Heart left ventricle (tissue), 16 donors: ENCODE results near the gene DIPK2B. TPM values are rescaled to one million over a fixed set of nuclear protein-coding genes. Genes with fewer than 3 reads are reported as not detected.

Experiments used
- ATAC-seq, 4 donors: fragments of 200-7000 bp; cut with Tn5 transposase; one replicate each; pipeline ENCODE4 v1.9.1; 2020 to 2022; ENCODE audit warnings: moderate library complexity in 4 of 4, mild to moderate bottlenecking in 3 of 4, moderate number of reproducible peaks in 1 of 4
- DNase-seq, 5 donors: peaks; one replicate each; pipeline ENCODE4 v3.0.0-alpha.2; 2020
- H3K27ac ChIP-seq, 12 donors: fragments of 200-600 bp; sonication (generic) in 4 of 12; one replicate each; pipeline versions ENCODE4 v1.5.0 to v1.8.0; 2016 to 2022; ENCODE audit warnings: mild to moderate bottlenecking in 2 of 12
- H3K27me3 ChIP-seq, 9 donors: fragments of 200-600 bp; sonication (generic) in 2 of 9; one replicate each; pipeline versions ENCODE4 v1.5.1 to v1.8.0; 2016 to 2022; ENCODE audit warnings: mild to moderate bottlenecking in 3 of 9
- H3K36me3 ChIP-seq, 9 donors: fragments of 200-600 bp; sonication (generic) in 2 of 9; one replicate each; pipeline versions ENCODE4 v1.5.0 to v1.8.0; 2018 to 2022; ENCODE audit warnings: mild to moderate bottlenecking in 2 of 9
- H3K4me1 ChIP-seq, 12 donors: fragments of 200-600 bp; sonication (generic) in 4 of 12; one replicate each; pipeline versions ENCODE4 v1.5.0 to v1.8.0; 2016 to 2022; ENCODE audit warnings: mild to moderate bottlenecking in 3 of 12
- H3K4me3 ChIP-seq, 12 donors: fragments of 200-600 bp; sonication (generic) in 4 of 12; one replicate each; pipeline versions ENCODE4 v1.5.0 to v1.8.0; 2017 to 2022; ENCODE audit warnings: mild to moderate bottlenecking in 9 of 12, moderate library complexity in 4 of 12
- H3K9me3 ChIP-seq, 12 donors: fragments of 200-600 bp; sonication (generic) in 4 of 12; one replicate each; pipeline versions ENCODE4 v1.5.0 to v1.8.0; 2016 to 2022; ENCODE audit warnings: mild to moderate bottlenecking in 1 of 12
- POLR2A ChIP-seq, 2 donors: fragments of 450-650 bp; IDR thresholded peaks; one replicate each; pipeline ENCODE4 v1.6.1; 2017; ENCODE audit warnings: antibody characterized with exemption in 2 of 2, mild to moderate bottlenecking in 2 of 2, moderate library complexity in 2 of 2
- WGBS, 4 donors: extraction: QIAGEN DNeasy Blood & Tissue Kit in 2 of 4; methylation state at CpG; one replicate each; pipeline versions ENCODE4 v1.1.5 to v1.1.7; 2013 to 2018; 5-methylcytosine and 5-hydroxymethylcytosine counted together
- intact Hi-C, 10 donors: fragments of 100-400 bp; cut with DNase I; formaldehyde crosslinking; loops; one replicate each; pipeline versions ENCODE4 v1.11.1 to v1.14.2; 2022
- polyA plus RNA-seq, 2 donors: library from polyadenylated mRNA; stranded (reverse); fragments of 200-250 nt; gene quantifications; one replicate each; pipeline ENCODE4 v1.2.3, GENCODE V29; 2013
- total RNA-seq, 9 donors: library from RNA; depleted of rRNA in 2 of 9; stranded (reverse); fragments of >200 nt in 2 of 9; fragmentation: NEBNext Ultra II Directional in 3 of 9; extraction: Animal tissue kit (Norgen Biotek cat#: 25700) in 3 of 9; gene quantifications; one replicate each; pipeline versions ENCODE4 v1.1.0 to v1.2.4, GENCODE V29; 2016 to 2023
- TF ChIP-seq, protein P1 (sequence below), 12 donors: fragments of 200-600 bp; sonication (generic) in 4 of 12; IDR thresholded peaks; one replicate each; pipeline versions ENCODE4 v1.5.0 to v1.8.0; 2018 to 2022; ENCODE audit warnings: antibody characterized with exemption in 12 of 12, mild to moderate bottlenecking in 5 of 12
- donor health status: ischemic (EF 13 %, LVEDD 7.1; RV severe dilation, severe dysfunction).
- donor health status: healthy with polysubstance abuse.
- donor health status: DM: no; HTN: yes; CAD: no.
- donor health status: DM: no; HTN: no; CAD: no.
- donor health status: ischemic (EF 25% LVEDD 6.9; RV normal size, moderate dysfunction).
- donor health status: ischemic (EF 25% LVEDD 5.7; RV mildly dilated, moderate dysfunction).
- donor health status: healthy.
- donor health status: DM: yes; HTN: yes; CAD: no.
- donor health status: ischemic (EF 35%, LVEDD 5.7; RV mildly dilated, moderate dysfunction).
- donor health status: nonischemic (EF 11% LVEDD 7.7; RV severe dilation, severe dysfunction).
- donor health status: DM: yes; HTN: yes; CAD: no.
- donor health status: PGD.
- donor health status: ischemic (EF 29% LVEDD 5.4; RV normal size, mild dysfunction).
- donor health status: nonischemic (EF 23%, LVEDD 6.1; RV moderate dilation, normal function).

Gene DIPK2B
- total and polyA plus RNA-seq, 11 donors: 9.8 to 42.0 (median 16.1) TPM

DNA sequence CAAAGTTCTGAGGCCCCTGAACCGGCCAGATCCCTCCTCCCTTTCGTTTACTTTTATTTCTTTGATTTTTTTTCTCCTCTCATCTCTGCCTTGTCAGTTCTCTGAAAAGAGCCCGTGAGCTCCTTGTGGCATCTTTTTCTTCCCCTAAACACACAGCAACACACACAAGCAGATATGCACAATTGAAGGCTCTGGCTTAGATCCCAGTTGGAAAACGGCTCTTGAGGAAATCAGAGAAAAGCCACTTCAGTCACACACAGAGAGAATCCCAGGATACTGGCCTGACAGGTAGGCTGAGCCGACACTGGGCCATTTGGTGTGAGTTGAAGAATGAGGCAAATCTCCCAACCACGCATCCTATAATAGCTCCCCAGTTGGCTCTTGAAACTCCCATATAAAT lies 12.9 kb downstream of the DIPK2B start:
- Histone ChIP-seq H3K27me3 (peaks cover 0 to 16% (median 0%) of the 10 kb centered on the region in 9 donors), H3K9me3 (no peaks in the 10 kb centered on the region), H3K4me1 (peaks cover 0 to 16% (median 4%) of the 10 kb centered on the region in 12 donors), H3K4me3 (peak overlapping the region in 10 of 12 donors; percentile 1 to 58 (median 46)), H3K36me3 (no peaks in the 10 kb centered on the region), H3K27ac (peak overlapping the region in 4 of 12 donors; percentile 24 to 47 (median 40))
- DNase-seq: no peak
- 23 to 36% (median 28%) methylated on average over 6 of the region's 6 CpGs for WGBS, 4 donors
- no peak for ATAC-seq
- intact Hi-C loops: loop anchor here in 2 of 10 donors (5.0 to 10.0 kb wide), 3 partner anchors 113 to 1233 kb away; no protein-coding TSS in a partner anchor
- TF ChIP-seq POLR2A (IDR thresholded peaks at IDR 0.05): no peak
- TF ChIP-seq, protein P1, sequence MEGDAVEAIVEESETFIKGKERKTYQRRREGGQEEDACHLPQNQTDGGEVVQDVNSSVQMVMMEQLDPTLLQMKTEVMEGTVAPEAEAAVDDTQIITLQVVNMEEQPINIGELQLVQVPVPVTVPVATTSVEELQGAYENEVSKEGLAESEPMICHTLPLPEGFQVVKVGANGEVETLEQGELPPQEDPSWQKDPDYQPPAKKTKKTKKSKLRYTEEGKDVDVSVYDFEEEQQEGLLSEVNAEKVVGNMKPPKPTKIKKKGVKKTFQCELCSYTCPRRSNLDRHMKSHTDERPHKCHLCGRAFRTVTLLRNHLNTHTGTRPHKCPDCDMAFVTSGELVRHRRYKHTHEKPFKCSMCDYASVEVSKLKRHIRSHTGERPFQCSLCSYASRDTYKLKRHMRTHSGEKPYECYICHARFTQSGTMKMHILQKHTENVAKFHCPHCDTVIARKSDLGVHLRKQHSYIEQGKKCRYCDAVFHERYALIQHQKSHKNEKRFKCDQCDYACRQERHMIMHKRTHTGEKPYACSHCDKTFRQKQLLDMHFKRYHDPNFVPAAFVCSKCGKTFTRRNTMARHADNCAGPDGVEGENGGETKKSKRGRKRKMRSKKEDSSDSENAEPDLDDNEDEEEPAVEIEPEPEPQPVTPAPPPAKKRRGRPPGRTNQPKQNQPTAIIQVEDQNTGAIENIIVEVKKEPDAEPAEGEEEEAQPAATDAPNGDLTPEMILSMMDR (IDR thresholded peaks at IDR 0.05): no peak

DNA sequence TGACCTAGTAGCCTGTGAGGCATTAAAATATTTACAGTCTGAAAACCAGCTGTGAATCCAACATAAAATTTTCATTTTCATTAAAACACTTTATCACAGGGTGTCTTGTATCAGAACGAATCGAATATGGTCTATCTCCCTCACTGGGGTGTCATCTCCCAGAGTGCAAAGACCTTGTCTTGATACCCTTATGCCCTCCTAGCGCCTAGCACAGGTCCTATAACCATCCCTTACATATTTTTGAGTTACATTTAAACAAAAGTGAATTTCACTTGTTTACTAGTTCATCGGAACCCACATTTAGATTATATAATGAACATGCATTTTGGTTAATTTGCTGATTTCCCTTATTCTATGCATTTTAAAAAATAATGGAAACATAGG lies 14.0 kb downstream of the DIPK2B start:
- DNase-seq (no peak), ATAC-seq (peak in 1 of 4 donors; percentile 14)
- peak overlapping the region in 8 of 12 donors; percentile 38 to 57 (median 46) for H3K4me3 ChIP-seq
- 29 to 42% (median 35%) methylated on average over 4 of the region's 4 CpGs for WGBS, 4 donors
- H3K27me3 ChIP-seq: peaks cover 0 to 14% (median 0%) of the 10 kb centered on the region in 9 donors
- H3K9me3 ChIP-seq: no peaks in the 10 kb centered on the region
- no peak for TF ChIP-seq POLR2A (IDR thresholded peaks at IDR 0.05)
- TF ChIP-seq, protein P1 (IDR thresholded peaks at IDR 0.05): no peak
- peaks cover 0 to 15% (median 4%) of the 10 kb centered on the region in 12 donors for H3K4me1 ChIP-seq
- H3K36me3 ChIP-seq: no peaks in the 10 kb centered on the region
- intact Hi-C loops: loop anchor here in 2 of 10 donors (5.0 to 10.0 kb wide), 3 partner anchors 112 to 1232 kb away; no protein-coding TSS in a partner anchor
- peak overlapping the region in 5 of 12 donors; percentile 24 to 55 (median 42) for H3K27ac ChIP-seq

DNA sequence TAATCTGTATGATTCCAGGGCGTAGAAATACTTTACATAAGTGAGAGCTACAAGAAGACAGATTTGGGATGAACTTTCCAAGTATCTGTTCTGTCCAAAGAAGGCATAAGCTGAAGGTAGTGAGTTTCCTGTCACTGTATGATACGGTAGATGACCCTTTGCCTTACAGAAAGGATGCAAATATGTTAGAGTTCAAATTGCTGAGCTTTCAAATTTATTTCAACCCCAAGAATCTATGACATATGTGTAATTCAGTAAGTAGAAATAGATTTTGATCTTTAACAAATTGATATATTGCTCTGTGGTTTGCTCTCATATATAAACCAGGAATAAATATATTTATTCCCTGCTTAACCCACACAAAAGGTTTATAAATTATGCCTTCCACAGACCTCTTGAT lies 16.5 kb downstream of the DIPK2B start:
- H3K27me3 ChIP-seq: peaks cover 0 to 14% (median 0%) of the 10 kb centered on the region in 9 donors
- WGBS, 4 donors: 76 to 87% (median 79%) methylated on average over 2 of the region's 2 CpGs

DNA sequence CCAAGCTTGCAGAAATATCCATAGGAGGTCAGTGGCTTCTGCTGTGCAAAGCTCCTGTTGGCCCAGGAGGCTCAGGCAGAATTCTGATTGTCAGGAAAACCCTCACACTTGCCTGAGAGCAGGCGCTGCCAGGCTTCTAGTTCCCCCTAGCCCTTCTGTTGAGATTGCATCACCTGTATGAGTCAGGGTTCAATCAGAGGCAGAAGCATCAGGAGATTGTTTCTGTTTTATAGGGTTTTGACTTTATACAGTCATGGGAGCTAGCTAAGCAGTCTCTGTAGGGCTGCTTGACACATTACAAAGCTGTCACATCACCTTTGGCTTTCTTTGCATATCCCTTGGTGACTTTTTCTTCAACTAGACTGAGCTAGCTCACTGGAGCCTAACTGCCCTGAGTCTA lies 27.8 kb downstream of the DIPK2B start:
- WGBS, 4 donors: 61 to 88% (median 73%) methylated on average over 1 of the region's 1 CpG
- Histone ChIP-seq H3K36me3 (no peaks in the 10 kb centered on the region), H3K27me3 (peaks cover 0 to 4% (median 0%) of the 10 kb centered on the region in 9 donors), H3K9me3 (peaks cover 0 to 5% (median 0%) of the 10 kb centered on the region in 12 donors), H3K4me3 (no peak overlapping the region), H3K27ac (no peak overlapping the region), H3K4me1 (no peaks in the 10 kb centered on the region)
- intact Hi-C loops: no loop called here
- no peak for TF ChIP-seq POLR2A (IDR thresholded peaks at IDR 0.05)
- TF ChIP-seq, protein P1 (IDR thresholded peaks at IDR 0.05): no peak
- no peak for ATAC-seq
- DNase-seq: no peak

More for the DNA sequence above, 16.5 kb downstream of the DIPK2B start:
- intact Hi-C loops: loop anchor here in 2 of 10 donors (10.0 kb wide), 2 partner anchors 109 to 1229 kb away; no protein-coding TSS in a partner anchor
- DNase-seq: no peak
- Histone ChIP-seq H3K36me3 (no peaks in the 10 kb centered on the region), H3K4me3 (no peak overlapping the region), H3K27ac (no peak overlapping the region), H3K9me3 (peaks cover 0 to 13% (median 0%) of the 10 kb centered on the region in 12 donors), H3K4me1 (peaks cover 0 to 13% (median 4%) of the 10 kb centered on the region in 12 donors)
- no peak for TF ChIP-seq POLR2A (IDR thresholded peaks at IDR 0.05)
- TF ChIP-seq, protein P1 (IDR thresholded peaks at IDR 0.05): no peak
- no peak for ATAC-seq
